HepG2 (cell line): Measurements from ENCODE around the gene RAET1E. TPM values are rescaled to one million over a fixed set of nuclear protein-coding genes. Genes with fewer than 3 reads are reported as not detected.

Source experiments
- AHR ChIP-seq: IDR thresholded peaks from 2 replicates; pipeline ENCODE4 v1.6.1; 2018; ENCODE audit warnings: missing genetic modification reagents, missing compliant biosample characterization
- FOXK2 ChIP-seq: fragments of 450-650 bp; IDR thresholded peaks from 2 replicates; pipeline ENCODE4 v1.6.1; 2016
- HNRNPH1 ChIP-seq: fragments of 200-400 bp; formaldehyde crosslinking; optimal IDR thresholded peaks from 2 replicates; pipeline ENCODE3; 2017; ENCODE audit warnings: mild to moderate bottlenecking, low read depth, low read length
- MLXIP ChIP-seq: sonication (generic); formaldehyde crosslinking; IDR thresholded peaks from 2 replicates; pipeline ENCODE4 v1.9.0; 2021; ENCODE audit warnings: missing genetic modification reagents, borderline replicate concordance
- NCOR1 ChIP-seq: fragments of 200-600 bp; sonication (generic); IDR thresholded peaks from 2 replicates; pipeline ENCODE4 v1.7.0; 2017; ENCODE audit warnings: antibody characterized with exemption, low read length, borderline replicate concordance
- SRSF9 ChIP-seq: fragments of 200-400 bp; formaldehyde crosslinking; IDR thresholded peaks from 2 replicates; pipeline ENCODE4 v1.6.1; 2018; ENCODE audit warnings: borderline replicate concordance, mild to moderate bottlenecking, low read depth, low read length; ENCODE audit not compliant: insufficient read depth, poor library complexity, severe bottlenecking
- SRY ChIP-seq: sonication (generic); formaldehyde crosslinking; IDR thresholded peaks from 2 replicates; pipeline ENCODE4 v1.8.0; 2022; ENCODE audit warnings: mild to moderate bottlenecking, missing genetic modification reagents
- STAG1 ChIP-seq: sonication (generic); formaldehyde crosslinking; IDR thresholded peaks from 2 replicates; pipeline ENCODE4 v1.4.0; 2020; ENCODE audit warnings: missing genetic modification reagents
- TGIF2 ChIP-seq: IDR thresholded peaks from 2 replicates; pipeline ENCODE4 v1.6.1; 2016; ENCODE audit warnings: control low read depth, missing compliant biosample characterization
- XRCC5 ChIP-seq: fragments of 200-400 bp; formaldehyde crosslinking; optimal IDR thresholded peaks from 2 replicates; pipeline ENCODE3; 2017; ENCODE audit warnings: mild to moderate bottlenecking, low read length
- ZFP36 ChIP-seq: fragments of 150-350 bp; IDR thresholded peaks from 2 replicates; pipeline ENCODE4 v1.6.1; 2018; ENCODE audit warnings: borderline replicate concordance, low read length, low read depth; ENCODE audit not compliant: partially characterized antibody
- ZNF275 ChIP-seq: sonication (generic); formaldehyde crosslinking; IDR thresholded peaks from 2 replicates; pipeline ENCODE4 v1.8.0; 2022; ENCODE audit warnings: missing genetic modification reagents, mild to moderate bottlenecking, inconsistent platforms, borderline replicate concordance
- ZNF367 ChIP-seq: sonication (generic); formaldehyde crosslinking; IDR thresholded peaks from 2 replicates; pipeline ENCODE4 v1.4.0; 2020; ENCODE audit warnings: missing genetic modification reagents, borderline replicate concordance
- ZNF484 ChIP-seq: sonication (generic); formaldehyde crosslinking; IDR thresholded peaks from 2 replicates; pipeline ENCODE4 v1.5.1; 2020; ENCODE audit warnings: mild to moderate bottlenecking, low read depth, missing genetic modification reagents, borderline replicate concordance
- ZNF639 ChIP-seq: conservative IDR thresholded peaks from 2 replicates; pipeline ENCODE4 v1.6.1; 2018; ENCODE audit warnings: missing genetic modification reagents
- ZNF687 ChIP-seq: sonication (generic); formaldehyde crosslinking; IDR thresholded peaks from 2 replicates; pipeline ENCODE4 v1.5.1; 2020; ENCODE audit warnings: mild to moderate bottlenecking, missing genetic modification reagents, moderate library complexity
- ZNF746 ChIP-seq: sonication (generic); formaldehyde crosslinking; IDR thresholded peaks from 2 replicates; pipeline ENCODE4 v1.8.0; 2022; ENCODE audit warnings: mild to moderate bottlenecking, missing genetic modification reagents
- ZNF75D ChIP-seq: sonication (generic); formaldehyde crosslinking; IDR thresholded peaks from 2 replicates; pipeline ENCODE4 v1.8.1; 2023; ENCODE audit warnings: missing genetic modification reagents, mild to moderate bottlenecking, borderline replicate concordance
- ZNF878 ChIP-seq: sonication (generic); formaldehyde crosslinking; IDR thresholded peaks from 2 replicates; pipeline ENCODE4 v1.8.1; 2023; ENCODE audit warnings: mild to moderate bottlenecking, missing genetic modification reagents, moderate library complexity
- polyA plus RNA-seq, 8 experiments: library from polyadenylated mRNA; depleted of rRNA in 3 of 8; stranded (reverse) in 7 of 8; unstranded in 1 of 8; fragments of >200 nt; fragmentation: Illumina TruSeq in 4 of 8; extraction: Trizol in 4 of 8; gene quantifications; 2 replicates each; pipeline versions ENCODE4 v1.2.1 to v1.2.3, GENCODE V29; 2011 to 2016; ENCODE audit warnings: low read depth in 4 of 8, missing spikeins in 1 of 8, mixed read lengths in 1 of 8; ENCODE audit not compliant: insufficient read depth in 1 of 8
- total RNA-seq, 5 experiments: library from RNA; depleted of rRNA; stranded (reverse); fragments of >200 nt; fragmentation: Illumina TruSeq; extraction: Trizol; gene quantifications; 2 replicates each; pipeline ENCODE4 v1.2.3, GENCODE V29; 2016; ENCODE audit warnings: low read depth in 1 of 5

RAET1E gene
- total and polyA plus RNA-seq, 2 of the 13 experiments (the other 11 are each of a cell fraction or from before 2014, with no cell fraction given): not detected

GRCh38 chr6:149903938-149904611 lies 6.2 kb upstream of the RAET1E start (continued):
- no peak for TF ChIP-seq MLXIP (CRISPR knock-in tag)
- no peak for TF ChIP-seq SRY (CRISPR knock-in tag)
- TF ChIP-seq STAG1 (CRISPR knock-in tag): peak; percentile 12; the same call in 1 of the 2 replicates
- no peak for TF ChIP-seq FOXK2
- no peak for TF ChIP-seq ZNF367 (CRISPR knock-in tag)
- no peak for TF ChIP-seq ZNF275 (CRISPR knock-in tag)
- no peak for TF ChIP-seq ZNF878 (CRISPR knock-in tag)
- no peak for TF ChIP-seq NCOR1
- TF ChIP-seq ZNF687 (CRISPR knock-in tag): 0 out of 2 replicates have a peak, but pooled peaks have one; percentile 14
- no peak for TF ChIP-seq ZFP36
- no peak for TF ChIP-seq SRSF9
- TF ChIP-seq ZNF484: no peak
- TF ChIP-seq ZNF639: no peak
- TF ChIP-seq ZNF746 (CRISPR knock-in tag): no peak
- peak; percentile 50; the same call in 1 of the 2 replicates for TF ChIP-seq TGIF2 (CRISPR knock-in tag)
- TF ChIP-seq HNRNPH1: no peak
- TF ChIP-seq ZNF75D: no peak
- TF ChIP-seq AHR (CRISPR knock-in tag): no peak
- TF ChIP-seq XRCC5: peak; percentile 38
